ENCODE results near the gene MED31.

The MED31 gene

GRCh38 chr17:6677158-6677831 lies 25.9 kb upstream of the MED31 start:
- H3K27ac ChIP-seq (ENCODE audit: low read depth, low read length) = no peak overlapping the region
- H3K36me3 ChIP-seq (ENCODE audit: control insufficient read depth, insufficient read depth, low read length) = no peaks in the 10 kb centered on the region
- H3K4me3 ChIP-seq (ENCODE audit: low read depth, low read length) = no peak overlapping the region
- no peaks in the 10 kb centered on the region for H3K4me1 ChIP-seq (ENCODE audit: control insufficient read depth, insufficient read depth, low read length)
- H3K9ac ChIP-seq (ENCODE audit: low read depth, low read length) = no peak overlapping the region
- H3K9me3 ChIP-seq (ENCODE audit: control insufficient read depth, insufficient read depth, low read length) = no peaks in the 10 kb centered on the region
- no peaks in the 10 kb centered on the region for H3K27me3 ChIP-seq (ENCODE audit: control insufficient read depth, insufficient read depth, low read length)

GRCh38 chr17:6676802-6677157 lies 25.4 kb upstream of the MED31 start:
- no peak overlapping the region for H3K27ac ChIP-seq (ENCODE audit: low read depth, low read length)
- H3K9me3 ChIP-seq (ENCODE audit: control insufficient read depth, insufficient read depth, low read length) = no peaks in the 10 kb centered on the region
- H3K9ac ChIP-seq (ENCODE audit: low read depth, low read length) = no peak overlapping the region
- H3K27me3 ChIP-seq (ENCODE audit: control insufficient read depth, insufficient read depth, low read length) = no peaks in the 10 kb centered on the region
- H3K4me1 ChIP-seq (ENCODE audit: control insufficient read depth, insufficient read depth, low read length) = no peaks in the 10 kb centered on the region
- no peak overlapping the region for H3K4me3 ChIP-seq (ENCODE audit: low read depth, low read length)
- no peaks in the 10 kb centered on the region for H3K36me3 ChIP-seq (ENCODE audit: control insufficient read depth, insufficient read depth, low read length)

- Histone ChIP-seq H3K36me3 (ENCODE audit: control insufficient read depth, insufficient read depth, low read length) (no peaks in the 10 kb centered on the region), H3K4me1 (ENCODE audit: control insufficient read depth, insufficient read depth, low read length) (no peaks in the 10 kb centered on the region), H3K4me3 (ENCODE audit: low read depth, low read length) (no peak overlapping the region), H3K27me3 (ENCODE audit: control insufficient read depth, insufficient read depth, low read length) (no peaks in the 10 kb centered on the region), H3K9ac (ENCODE audit: low read depth, low read length) (no peak overlapping the region), H3K27ac (ENCODE audit: low read depth, low read length) (no peak overlapping the region), H3K9me3 (ENCODE audit: control insufficient read depth, insufficient read depth, low read length) (no peaks in the 10 kb centered on the region)
These were observed 23.9 kb upstream of the MED31 start for GRCh38 chr17:6675201-6675825.

GRCh38 chr17:6674586-6674985 lies 23.2 kb upstream of the MED31 start:
- Histone ChIP-seq H3K4me3 (ENCODE audit: low read depth, low read length) (no peak overlapping the region), H3K4me1 (ENCODE audit: control insufficient read depth, insufficient read depth, low read length) (no peaks in the 10 kb centered on the region), H3K27me3 (ENCODE audit: control insufficient read depth, insufficient read depth, low read length) (no peaks in the 10 kb centered on the region), H3K9me3 (ENCODE audit: control insufficient read depth, insufficient read depth, low read length) (no peaks in the 10 kb centered on the region), H3K27ac (ENCODE audit: low read depth, low read length) (no peak overlapping the region), H3K36me3 (ENCODE audit: control insufficient read depth, insufficient read depth, low read length) (no peaks in the 10 kb centered on the region), H3K9ac (ENCODE audit: low read depth, low read length) (no peak overlapping the region)

GRCh38 chr17:6671431-6671830 lies 20.0 kb upstream of the MED31 start:
- H3K4me3 ChIP-seq (ENCODE audit: low read depth, low read length) = no peak overlapping the region
- H3K9me3 ChIP-seq (ENCODE audit: control insufficient read depth, insufficient read depth, low read length) = no peaks in the 10 kb centered on the region
- H3K27ac ChIP-seq (ENCODE audit: low read depth, low read length) = no peak overlapping the region
- no peak overlapping the region for H3K9ac ChIP-seq (ENCODE audit: low read depth, low read length)
- no peaks in the 10 kb centered on the region for H3K27me3 ChIP-seq (ENCODE audit: control insufficient read depth, insufficient read depth, low read length)
- H3K4me1 ChIP-seq (ENCODE audit: control insufficient read depth, insufficient read depth, low read length) = no peaks in the 10 kb centered on the region
- no peaks in the 10 kb centered on the region for H3K36me3 ChIP-seq (ENCODE audit: control insufficient read depth, insufficient read depth, low read length)

- Histone ChIP-seq H3K9me3 (ENCODE audit: control insufficient read depth, insufficient read depth, low read length) (no peaks in the 10 kb centered on the region), H3K36me3 (ENCODE audit: control insufficient read depth, insufficient read depth, low read length) (no peaks in the 10 kb centered on the region), H3K27ac (ENCODE audit: low read depth, low read length) (no peak overlapping the region), H3K27me3 (ENCODE audit: control insufficient read depth, insufficient read depth, low read length) (no peaks in the 10 kb centered on the region), H3K9ac (ENCODE audit: low read depth, low read length) (no peak overlapping the region), H3K4me3 (ENCODE audit: low read depth, low read length) (no peak overlapping the region), H3K4me1 (ENCODE audit: control insufficient read depth, insufficient read depth, low read length) (no peaks in the 10 kb centered on the region)
These were observed 19.6 kb upstream of the MED31 start for GRCh38 chr17:6670999-6671398.

- Histone ChIP-seq H3K36me3 (ENCODE audit: control insufficient read depth, insufficient read depth, low read length) (no peaks in the 10 kb centered on the region), H3K27me3 (ENCODE audit: control insufficient read depth, insufficient read depth, low read length) (peaks cover under 1% of the 10 kb centered on the region; the same call in 1 of the 2 replicates), H3K27ac (ENCODE audit: low read depth, low read length) (no peak overlapping the region), H3K9ac (ENCODE audit: low read depth, low read length) (no peak overlapping the region), H3K9me3 (ENCODE audit: control insufficient read depth, insufficient read depth, low read length) (no peaks in the 10 kb centered on the region), H3K4me1 (ENCODE audit: control insufficient read depth, insufficient read depth, low read length) (no peaks in the 10 kb centered on the region), H3K4me3 (ENCODE audit: low read depth, low read length) (no peak overlapping the region)
These were observed 19.2 kb upstream of the MED31 start for GRCh38 chr17:6670571-6670970.

- Histone ChIP-seq H3K4me3 (ENCODE audit: low read depth, low read length) (no peak overlapping the region), H3K27ac (ENCODE audit: low read depth, low read length) (no peak overlapping the region), H3K36me3 (ENCODE audit: control insufficient read depth, insufficient read depth, low read length) (no peaks in the 10 kb centered on the region), H3K9ac (ENCODE audit: low read depth, low read length) (no peak overlapping the region), H3K27me3 (ENCODE audit: control insufficient read depth, insufficient read depth, low read length) (peaks cover 7% of the 10 kb centered on the region), H3K4me1 (ENCODE audit: control insufficient read depth, insufficient read depth, low read length) (no peaks in the 10 kb centered on the region), H3K9me3 (ENCODE audit: control insufficient read depth, insufficient read depth, low read length) (no peaks in the 10 kb centered on the region)
These were observed 18.2 kb upstream of the MED31 start for GRCh38 chr17:6669479-6670212.

- Histone ChIP-seq H3K4me1 (ENCODE audit: control insufficient read depth, insufficient read depth, low read length) (no peaks in the 10 kb centered on the region), H3K4me3 (ENCODE audit: low read depth, low read length) (no peak overlapping the region), H3K9ac (ENCODE audit: low read depth, low read length) (no peak overlapping the region), H3K9me3 (ENCODE audit: control insufficient read depth, insufficient read depth, low read length) (no peaks in the 10 kb centered on the region), H3K36me3 (ENCODE audit: control insufficient read depth, insufficient read depth, low read length) (no peaks in the 10 kb centered on the region), H3K27ac (ENCODE audit: low read depth, low read length) (no peak overlapping the region), H3K27me3 (ENCODE audit: control insufficient read depth, insufficient read depth, low read length) (peaks cover 7% of the 10 kb centered on the region)
These were observed 17.5 kb upstream of the MED31 start for GRCh38 chr17:6668727-6669425.

- Histone ChIP-seq H3K36me3 (ENCODE audit: control insufficient read depth, insufficient read depth, low read length) (no peaks in the 10 kb centered on the region), H3K4me3 (ENCODE audit: low read depth, low read length) (no peak overlapping the region), H3K9me3 (ENCODE audit: control insufficient read depth, insufficient read depth, low read length) (no peaks in the 10 kb centered on the region), H3K9ac (ENCODE audit: low read depth, low read length) (no peak overlapping the region), H3K4me1 (ENCODE audit: control insufficient read depth, insufficient read depth, low read length) (no peaks in the 10 kb centered on the region), H3K27me3 (ENCODE audit: control insufficient read depth, insufficient read depth, low read length) (peaks cover 7% of the 10 kb centered on the region), H3K27ac (ENCODE audit: low read depth, low read length) (no peak overlapping the region)
These were observed 16.8 kb upstream of the MED31 start for GRCh38 chr17:6668219-6668618.

GRCh38 chr17:6667516-6667915 lies 16.1 kb upstream of the MED31 start:
- H3K27ac ChIP-seq (ENCODE audit: low read depth, low read length) = no peak overlapping the region
- no peaks in the 10 kb centered on the region for H3K9me3 ChIP-seq (ENCODE audit: control insufficient read depth, insufficient read depth, low read length)
- no peaks in the 10 kb centered on the region for H3K36me3 ChIP-seq (ENCODE audit: control insufficient read depth, insufficient read depth, low read length)
- H3K9ac ChIP-seq (ENCODE audit: low read depth, low read length) = no peak overlapping the region
- H3K27me3 ChIP-seq (ENCODE audit: control insufficient read depth, insufficient read depth, low read length) = peaks cover 7% of the 10 kb centered on the region
- H3K4me3 ChIP-seq (ENCODE audit: low read depth, low read length) = no peak overlapping the region
- H3K4me1 ChIP-seq (ENCODE audit: control insufficient read depth, insufficient read depth, low read length) = no peaks in the 10 kb centered on the region

Measured in HUES48 (cell line).